Thoracic aorta (tissue), 2 donors: ENCODE results near the gene PIK3AP1. TPM values are rescaled to one million over a fixed set of nuclear protein-coding genes. Genes with fewer than 3 reads are reported as not detected.

Experiments
- ATAC-seq: fragments of 150-250 bp; one replicate; pipeline ENCODE4 v1.8.0; 2017; ENCODE audit warnings: low read depth; ENCODE audit not compliant: insufficient number of reproducible peaks, low FRiP score
- DNase-seq: peaks from one replicate; pipeline ENCODE4 v3.0.0-alpha.2; 2020; ENCODE audit warnings: low spot score
- H3K27ac ChIP-seq, 2 donors: fragments of 200-600 bp; sonication (generic); 1 replicate in 1 of 2; 2 replicates in 1 of 2; pipeline ENCODE4 v1.5.1; 2016; ENCODE audit warnings: mild to moderate bottlenecking in 2 of 2, moderate library complexity in 2 of 2
- H3K27me3 ChIP-seq: fragments of 200-600 bp; sonication (generic); replicated peaks from 2 replicates; pipeline ENCODE4 v1.6.0; 2016; ENCODE audit warnings: mild to moderate bottlenecking; ENCODE audit not compliant: insufficient read depth
- H3K36me3 ChIP-seq: fragments of 200-600 bp; sonication (generic); one replicate; pipeline ENCODE4 v1.5.1; 2016
- H3K4me1 ChIP-seq, 2 donors: fragments of 200-600 bp; sonication (generic); 1 replicate in 1 of 2; 2 replicates in 1 of 2; pipeline versions ENCODE4 v1.5.1 to v1.6.0; 2016; ENCODE audit warnings: low read depth in 2 of 2, mild to moderate bottlenecking in 1 of 2; ENCODE audit not compliant: control insufficient read depth in 1 of 2
- H3K4me3 ChIP-seq: fragments of 200-600 bp; sonication (generic); 2 replicates; pipeline ENCODE4 v1.5.1; 2016; ENCODE audit warnings: mild to moderate bottlenecking
- H3K9me3 ChIP-seq: fragments of 200-600 bp; sonication (generic); 2 replicates; pipeline ENCODE4 v1.5.1; 2016
- CTCF ChIP-seq: fragments of 200-600 bp; sonication (generic); IDR thresholded peaks from one replicate; pipeline ENCODE4 v1.5.1; 2019; ENCODE audit warnings: antibody characterized with exemption
- total RNA-seq, 2 donors: library from RNA; depleted of rRNA; stranded (reverse); fragments of >200 nt; gene quantifications; one replicate each; pipeline versions ENCODE4 v1.1.0 to v1.2.3, GENCODE V29; 2016

Gene PIK3AP1
- total RNA-seq, 2 donors from 2014 or later = 20.2 to 23.6 TPM

GRCh38 chr10:96636551-96636950 is 83.8 kb downstream of the PIK3AP1 start:
- ATAC-seq = no peak
- no peak for TF ChIP-seq CTCF
- Histone ChIP-seq H3K4me1 (no peaks in the 10 kb centered on the region), H3K27me3 (no peaks in the 10 kb centered on the region), H3K27ac (no peak overlapping the region), H3K4me3 (no peak overlapping the region), H3K36me3 (no peaks in the 10 kb centered on the region), H3K9me3 (no peaks in the 10 kb centered on the region)
- no peak for DNase-seq

GRCh38 chr10:96632974-96633710 is 87.2 kb downstream of the PIK3AP1 start:
- Histone ChIP-seq H3K4me1 (no peaks in the 10 kb centered on the region), H3K27ac (no peak overlapping the region), H3K27me3 (no peaks in the 10 kb centered on the region), H3K4me3 (no peak overlapping the region), H3K36me3 (no peaks in the 10 kb centered on the region), H3K9me3 (no peaks in the 10 kb centered on the region)
- DNase-seq = no peak
- no peak for TF ChIP-seq CTCF
- ATAC-seq = no peak

DNA sequence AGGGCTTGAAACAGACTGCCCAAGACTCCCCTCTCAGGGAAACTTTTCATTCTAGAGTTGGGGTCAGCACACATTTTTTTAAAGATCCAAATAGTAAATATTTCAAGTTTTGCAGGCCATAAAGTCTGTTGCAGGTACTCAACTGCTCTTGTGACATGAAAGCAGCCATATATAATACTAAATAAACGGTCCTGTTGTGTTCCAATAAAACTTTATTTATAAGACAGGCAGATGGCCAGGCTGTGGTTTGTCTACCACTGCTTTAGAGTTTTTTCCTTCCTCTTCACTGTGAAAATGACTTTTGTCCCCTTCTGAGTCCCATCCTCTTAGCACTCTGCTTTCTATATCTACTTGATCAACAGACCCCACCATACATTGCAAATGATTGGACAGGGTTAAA is 93.0 kb downstream of the PIK3AP1 start:
- DNase-seq (no peak), ATAC-seq (no peak)
- no peak overlapping the region for H3K4me3 ChIP-seq
- H3K27ac ChIP-seq = no peak overlapping the region
- H3K4me1 ChIP-seq = no peaks in the 10 kb centered on the region
- no peaks in the 10 kb centered on the region for H3K27me3 ChIP-seq
- H3K9me3 ChIP-seq = no peaks in the 10 kb centered on the region
- no peak for TF ChIP-seq CTCF
- no peaks in the 10 kb centered on the region for H3K36me3 ChIP-seq

DNA sequence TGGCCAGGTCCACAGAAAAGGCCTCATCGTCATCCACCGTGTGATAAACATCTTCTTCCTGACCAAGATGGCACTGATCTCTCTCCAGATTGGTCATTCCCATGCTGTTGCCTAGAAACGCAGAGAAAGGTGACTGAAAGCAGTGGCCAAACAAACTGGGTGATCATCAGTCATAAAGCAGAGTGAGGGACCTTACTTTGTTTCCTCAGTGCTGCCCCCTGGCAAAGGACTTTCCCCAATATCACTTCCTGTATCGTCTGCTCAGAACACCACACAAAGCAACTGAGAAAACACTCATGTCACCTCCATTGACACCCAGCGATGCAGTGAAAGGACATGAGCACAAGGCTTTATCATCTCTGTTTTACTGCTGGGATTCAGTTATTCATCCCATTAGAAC is 93.5 kb downstream of the PIK3AP1 start:
- H3K9me3 ChIP-seq = no peaks in the 10 kb centered on the region
- no peaks in the 10 kb centered on the region for H3K36me3 ChIP-seq
- H3K4me3 ChIP-seq = no peak overlapping the region
- H3K27me3 ChIP-seq = no peaks in the 10 kb centered on the region
- H3K27ac ChIP-seq = no peak overlapping the region
- no peak for TF ChIP-seq CTCF
- ATAC-seq = no peak
- no peaks in the 10 kb centered on the region for H3K4me1 ChIP-seq
- no peak for DNase-seq

DNA sequence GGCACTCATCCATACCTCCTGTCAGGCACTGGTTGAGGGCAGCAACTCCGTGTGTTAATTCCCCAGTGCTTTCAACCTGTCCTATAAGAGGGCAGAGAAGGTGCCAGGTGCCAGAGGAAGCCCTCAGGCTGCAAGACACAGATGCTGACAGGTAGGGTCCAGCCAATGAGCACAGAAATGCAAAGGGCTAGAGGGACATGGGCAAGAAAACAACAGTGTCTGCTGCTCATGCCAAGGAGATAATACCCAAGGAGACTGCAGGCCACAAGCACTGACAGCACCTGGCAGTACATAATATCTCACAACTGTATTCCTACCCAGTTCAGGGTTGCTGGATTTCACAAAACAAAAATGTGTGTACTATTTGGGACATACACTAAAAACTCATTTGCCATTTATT is 95.1 kb downstream of the PIK3AP1 start:
- no peak overlapping the region for H3K27ac ChIP-seq
- H3K9me3 ChIP-seq = no peaks in the 10 kb centered on the region
- H3K36me3 ChIP-seq = no peaks in the 10 kb centered on the region
- TF ChIP-seq CTCF = no peak
- peaks cover 0 to 2% of the 10 kb centered on the region in 2 donors for H3K4me1 ChIP-seq
- no peaks in the 10 kb centered on the region for H3K27me3 ChIP-seq
- H3K4me3 ChIP-seq = no peak overlapping the region
- DNase-seq (no peak), ATAC-seq (no peak)
